Thyroid gland (tissue), 4 donors: Measurements from ENCODE around the gene GRIN2D.

ENCODE experiments used
- POLR2A ChIP-seq, 2 donors: fragments of 450-650 bp; IDR thresholded peaks; one replicate each; pipeline ENCODE4 v1.6.1; 2017; ENCODE audit warnings: antibody characterized with exemption in 2 of 2, mild to moderate bottlenecking in 2 of 2, moderate library complexity in 1 of 2
- TF ChIP-seq, protein P1 (sequence below), 6 experiments: fragments of 200-600 bp in 3 of 6; fragments of 450-650 bp in 3 of 6; sonication (generic) in 3 of 6; IDR thresholded peaks; one replicate each; pipeline ENCODE4 v1.5.1; 2016 to 2019; ENCODE audit warnings: antibody characterized with exemption in 6 of 6, mild to moderate bottlenecking in 2 of 6, inconsistent platforms in 1 of 6, moderate library complexity in 1 of 6

DNA sequence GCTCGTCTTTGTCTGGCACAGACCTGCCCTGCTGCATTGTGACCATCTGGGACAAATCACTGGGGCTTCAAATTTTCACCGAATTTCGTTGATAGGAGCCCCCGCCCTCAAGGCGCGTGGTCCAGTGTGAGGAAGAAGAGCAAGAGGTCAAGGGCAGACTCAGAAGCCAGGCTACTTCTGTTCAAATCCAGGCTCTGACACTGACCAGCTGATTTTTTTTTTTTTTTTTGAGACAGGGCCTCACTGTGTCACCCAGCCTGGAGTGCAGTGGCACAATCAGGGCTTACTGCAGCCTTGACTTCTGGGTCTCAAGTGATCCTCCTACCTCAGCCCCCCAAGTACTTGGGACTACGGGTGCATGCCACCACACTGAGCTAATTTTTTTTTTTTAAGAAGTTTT is 22.1 kb upstream of the GRIN2D start:
- TF ChIP-seq, protein P1, sequence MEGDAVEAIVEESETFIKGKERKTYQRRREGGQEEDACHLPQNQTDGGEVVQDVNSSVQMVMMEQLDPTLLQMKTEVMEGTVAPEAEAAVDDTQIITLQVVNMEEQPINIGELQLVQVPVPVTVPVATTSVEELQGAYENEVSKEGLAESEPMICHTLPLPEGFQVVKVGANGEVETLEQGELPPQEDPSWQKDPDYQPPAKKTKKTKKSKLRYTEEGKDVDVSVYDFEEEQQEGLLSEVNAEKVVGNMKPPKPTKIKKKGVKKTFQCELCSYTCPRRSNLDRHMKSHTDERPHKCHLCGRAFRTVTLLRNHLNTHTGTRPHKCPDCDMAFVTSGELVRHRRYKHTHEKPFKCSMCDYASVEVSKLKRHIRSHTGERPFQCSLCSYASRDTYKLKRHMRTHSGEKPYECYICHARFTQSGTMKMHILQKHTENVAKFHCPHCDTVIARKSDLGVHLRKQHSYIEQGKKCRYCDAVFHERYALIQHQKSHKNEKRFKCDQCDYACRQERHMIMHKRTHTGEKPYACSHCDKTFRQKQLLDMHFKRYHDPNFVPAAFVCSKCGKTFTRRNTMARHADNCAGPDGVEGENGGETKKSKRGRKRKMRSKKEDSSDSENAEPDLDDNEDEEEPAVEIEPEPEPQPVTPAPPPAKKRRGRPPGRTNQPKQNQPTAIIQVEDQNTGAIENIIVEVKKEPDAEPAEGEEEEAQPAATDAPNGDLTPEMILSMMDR (IDR thresholded peaks at IDR 0.05): no peak
- TF ChIP-seq POLR2A (IDR thresholded peaks at IDR 0.05): no peak
